HG03175 (cell line): ENCODE data around the gene SH3GL1.
"Not testable (repeated sequence)": the region's sequence is repeated elsewhere in the genome, so short reads cannot be mapped to it uniquely, and the experiment has no call there.

Source experiments
- ATAC-seq: cut with Tn5 transposase; IDR thresholded peaks from one replicate; pipeline ENCODE4 v1.9.1; 2021; ENCODE audit warnings: mild to moderate bottlenecking, moderate library complexity; ENCODE audit not compliant: unreplicated experiment

Gene SH3GL1

GRCh38 chr19:4365791-4366665, 34.3 kb downstream of the SH3GL1 start:
- no peak for ATAC-seq

- no peak for ATAC-seq
Measured at GRCh38 chr19:4365341-4365740, 35.0 kb downstream of the SH3GL1 start.

GRCh38 chr19:4363571-4364304, 36.6 kb downstream of the SH3GL1 start:
- no peak for ATAC-seq

- no peak for ATAC-seq
Measured at GRCh38 chr19:4362831-4363545, 37.4 kb downstream of the SH3GL1 start.

- no peak for ATAC-seq
Measured at GRCh38 chr19:4362101-4362828, 38.1 kb downstream of the SH3GL1 start.

GRCh38 chr19:4361152-4362046, 38.9 kb downstream of the SH3GL1 start:
- no peak for ATAC-seq

- ATAC-seq = no peak
Measured at GRCh38 chr19:4360641-4361151, 39.7 kb downstream of the SH3GL1 start.

GRCh38 chr19:4360081-4360569, 40.2 kb downstream of the SH3GL1 start:
- ATAC-seq = no peak

GRCh38 chr19:4359627-4360000, 40.7 kb downstream of the SH3GL1 start:
- ATAC-seq = no peak

GRCh38 chr19:4358709-4359626, 41.4 kb downstream of the SH3GL1 start:
- ATAC-seq = no peak

- no peak for ATAC-seq
Measured at GRCh38 chr19:4357921-4358326, 42.4 kb downstream of the SH3GL1 start.

GRCh38 chr19:4357095-4357797, 43.1 kb downstream of the SH3GL1 start:
- no peak for ATAC-seq

GRCh38 chr19:4354897-4355296, 45.5 kb downstream of the SH3GL1 start:
- no peak for ATAC-seq

GRCh38 chr19:4354282-4354681, 46.1 kb downstream of the SH3GL1 start:
- ATAC-seq = no peak

- ATAC-seq = no peak
Measured at GRCh38 chr19:4352701-4353121, 47.6 kb downstream of the SH3GL1 start.

- ATAC-seq = no peak
Measured at GRCh38 chr19:4350726-4351125, 49.6 kb downstream of the SH3GL1 start.

- no peak for ATAC-seq
Measured at GRCh38 chr19:4350111-4350510, 50.2 kb downstream of the SH3GL1 start.

- not testable (repeated sequence) for ATAC-seq
Measured at GRCh38 chr19:4349225-4349624, 51.1 kb downstream of the SH3GL1 start.
